ENCODE measurements around the gene SRC. TPM values are rescaled to one million over a fixed set of nuclear protein-coding genes. Genes with fewer than 3 reads are reported as not detected.

Gene SRC
- total and polyA plus RNA-seq, 4 donors: 15.6 to 59.6 (median 37.8) TPM

- no peaks in the 10 kb centered on the region for H3K9me3 ChIP-seq (ENCODE audit: control insufficient read depth, insufficient read depth, low read length)
- H3K36me3 ChIP-seq (ENCODE audit: control insufficient read depth, insufficient read depth, low read length): peaks cover 90% of the 10 kb centered on the region
- H3K4me3 ChIP-seq (ENCODE audit: low read depth, low read length): no peak overlapping the region
- no peaks in the 10 kb centered on the region for H3K27me3 ChIP-seq (ENCODE audit: control insufficient read depth, insufficient read depth, low read length)
- 90% methylated on average over 12 of the region's 16 CpGs for WGBS (ENCODE audit: insufficient coverage)
- DNase-seq (ENCODE audit: low read depth in 4 of 6, low spot score in 6 of 6): no peak
- peaks cover 54% of the 10 kb centered on the region for H3K4me1 ChIP-seq (ENCODE audit: control insufficient read depth, insufficient read depth, low read length)
- H3K27ac ChIP-seq (ENCODE audit: low read depth, low read length): no peak overlapping the region
Measured at GRCh38 chr20:37392441-37393195, 46.7 kb downstream of the SRC start.

- no peaks in the 10 kb centered on the region for H3K9me3 ChIP-seq (ENCODE audit: control insufficient read depth, insufficient read depth, low read length)
- H3K36me3 ChIP-seq (ENCODE audit: control insufficient read depth, insufficient read depth, low read length): peaks cover 90% of the 10 kb centered on the region
- no peak for DNase-seq (ENCODE audit: low read depth in 4 of 6, low spot score in 6 of 6)
- peaks cover 54% of the 10 kb centered on the region for H3K4me1 ChIP-seq (ENCODE audit: control insufficient read depth, insufficient read depth, low read length)
- H3K27me3 ChIP-seq (ENCODE audit: control insufficient read depth, insufficient read depth, low read length): no peaks in the 10 kb centered on the region
- H3K27ac ChIP-seq (ENCODE audit: low read depth, low read length): no peak overlapping the region
- 73% methylated on average over 8 of the region's 11 CpGs for WGBS (ENCODE audit: insufficient coverage)
- no peak overlapping the region for H3K4me3 ChIP-seq (ENCODE audit: low read depth, low read length)
Measured at GRCh38 chr20:37393196-37393862, 47.4 kb downstream of the SRC start.

GRCh38 chr20:37393863-37394542 is 48.1 kb downstream of the SRC start:
- no peak overlapping the region for H3K4me3 ChIP-seq (ENCODE audit: low read depth, low read length)
- H3K27ac ChIP-seq (ENCODE audit: low read depth, low read length): peak overlapping the region; percentile 8
- H3K27me3 ChIP-seq (ENCODE audit: control insufficient read depth, insufficient read depth, low read length): no peaks in the 10 kb centered on the region
- H3K9me3 ChIP-seq (ENCODE audit: control insufficient read depth, insufficient read depth, low read length): no peaks in the 10 kb centered on the region
- peaks cover 92% of the 10 kb centered on the region for H3K36me3 ChIP-seq (ENCODE audit: control insufficient read depth, insufficient read depth, low read length)
- peaks cover 54% of the 10 kb centered on the region for H3K4me1 ChIP-seq (ENCODE audit: control insufficient read depth, insufficient read depth, low read length)
- WGBS (ENCODE audit: insufficient coverage): 73% methylated on average over 20 of the region's 22 CpGs
- no peak for DNase-seq (ENCODE audit: low read depth in 4 of 6, low spot score in 6 of 6)

GRCh38 chr20:37394543-37395409 is 48.8 kb downstream of the SRC start:
- 35% methylated on average over 18 of the region's 19 CpGs for WGBS (ENCODE audit: insufficient coverage)
- H3K36me3 ChIP-seq (ENCODE audit: control insufficient read depth, insufficient read depth, low read length): peaks cover 92% of the 10 kb centered on the region
- peak overlapping the region; percentile 8 for H3K27ac ChIP-seq (ENCODE audit: low read depth, low read length)
- H3K27me3 ChIP-seq (ENCODE audit: control insufficient read depth, insufficient read depth, low read length): no peaks in the 10 kb centered on the region
- H3K4me3 ChIP-seq (ENCODE audit: low read depth, low read length): no peak overlapping the region
- H3K9me3 ChIP-seq (ENCODE audit: control insufficient read depth, insufficient read depth, low read length): no peaks in the 10 kb centered on the region
- peaks cover 54% of the 10 kb centered on the region for H3K4me1 ChIP-seq (ENCODE audit: control insufficient read depth, insufficient read depth, low read length)
- DNase-seq (ENCODE audit: low read depth in 4 of 6, low spot score in 6 of 6): peak in 4 of 6 donors; percentile 53 to 94 (median 66)

GRCh38 chr20:37395410-37395797 is 49.5 kb downstream of the SRC start:
- Histone ChIP-seq H3K4me3 (ENCODE audit: low read depth, low read length) (no peak overlapping the region), H3K27ac (ENCODE audit: low read depth, low read length) (peak overlapping the region; percentile 36), H3K9me3 (ENCODE audit: control insufficient read depth, insufficient read depth, low read length) (no peaks in the 10 kb centered on the region), H3K27me3 (ENCODE audit: control insufficient read depth, insufficient read depth, low read length) (no peaks in the 10 kb centered on the region), H3K36me3 (ENCODE audit: control insufficient read depth, insufficient read depth, low read length) (peaks cover 95% of the 10 kb centered on the region), H3K4me1 (ENCODE audit: control insufficient read depth, insufficient read depth, low read length) (peaks cover 54% of the 10 kb centered on the region)
- DNase-seq (ENCODE audit: low read depth in 4 of 6, low spot score in 6 of 6): no peak
- WGBS (ENCODE audit: insufficient coverage): 64% methylated on average over 4 of the region's 9 CpGs

- DNase-seq (ENCODE audit: low read depth in 4 of 6, low spot score in 6 of 6): no peak
- no peak overlapping the region for H3K4me3 ChIP-seq (ENCODE audit: low read depth, low read length)
- WGBS (ENCODE audit: insufficient coverage): 29% methylated on average over 17 of the region's 22 CpGs
- H3K9me3 ChIP-seq (ENCODE audit: control insufficient read depth, insufficient read depth, low read length): no peaks in the 10 kb centered on the region
- H3K4me1 ChIP-seq (ENCODE audit: control insufficient read depth, insufficient read depth, low read length): peaks cover 51% of the 10 kb centered on the region
- peak overlapping the region; percentile 36 for H3K27ac ChIP-seq (ENCODE audit: low read depth, low read length)
- peaks cover 92% of the 10 kb centered on the region for H3K36me3 ChIP-seq (ENCODE audit: control insufficient read depth, insufficient read depth, low read length)
- no peaks in the 10 kb centered on the region for H3K27me3 ChIP-seq (ENCODE audit: control insufficient read depth, insufficient read depth, low read length)
Measured at GRCh38 chr20:37395921-37396415, 50.0 kb downstream of the SRC start.

GRCh38 chr20:37396416-37397075 is 50.6 kb downstream of the SRC start:
- peak in 5 of 6 donors; percentile 77 to 98 (median 89) for DNase-seq (ENCODE audit: low read depth in 4 of 6, low spot score in 6 of 6)
- peak overlapping the region; percentile 49 for H3K27ac ChIP-seq (ENCODE audit: low read depth, low read length)
- no peaks in the 10 kb centered on the region for H3K9me3 ChIP-seq (ENCODE audit: control insufficient read depth, insufficient read depth, low read length)
- H3K36me3 ChIP-seq (ENCODE audit: control insufficient read depth, insufficient read depth, low read length): peaks cover 93% of the 10 kb centered on the region
- H3K4me1 ChIP-seq (ENCODE audit: control insufficient read depth, insufficient read depth, low read length): peaks cover 49% of the 10 kb centered on the region
- WGBS (ENCODE audit: insufficient coverage): 11% methylated on average over 18 of the region's 20 CpGs
- no peaks in the 10 kb centered on the region for H3K27me3 ChIP-seq (ENCODE audit: control insufficient read depth, insufficient read depth, low read length)
- H3K4me3 ChIP-seq (ENCODE audit: low read depth, low read length): no peak overlapping the region

GRCh38 chr20:37397076-37397953 is 51.4 kb downstream of the SRC start:
- H3K36me3 ChIP-seq (ENCODE audit: control insufficient read depth, insufficient read depth, low read length): peaks cover 93% of the 10 kb centered on the region
- no peak overlapping the region for H3K4me3 ChIP-seq (ENCODE audit: low read depth, low read length)
- WGBS (ENCODE audit: insufficient coverage): 83% methylated on average over 17 of the region's 24 CpGs
- peak overlapping the region; percentile 49 for H3K27ac ChIP-seq (ENCODE audit: low read depth, low read length)
- no peaks in the 10 kb centered on the region for H3K9me3 ChIP-seq (ENCODE audit: control insufficient read depth, insufficient read depth, low read length)
- H3K27me3 ChIP-seq (ENCODE audit: control insufficient read depth, insufficient read depth, low read length): no peaks in the 10 kb centered on the region
- no peak for DNase-seq (ENCODE audit: low read depth in 4 of 6, low spot score in 6 of 6)
- peaks cover 49% of the 10 kb centered on the region for H3K4me1 ChIP-seq (ENCODE audit: control insufficient read depth, insufficient read depth, low read length)

All from spinal cord (tissue), 10 donors.